NCI-H345 treated with DMSO at 0.1 percent for 48 hours (cell line): Measurements from ENCODE around the gene EVL.
"Not testable (repeated sequence)": the region's sequence is repeated elsewhere in the genome, so short reads cannot be mapped to it uniquely, and the experiment has no call there.

Experiments used
- DNase-seq: peaks from one replicate; lab custom pipeline; 2025; ENCODE audit not compliant: unreplicated experiment; lab: John Stamatoyannopoulos, UW

The EVL gene

DNA sequence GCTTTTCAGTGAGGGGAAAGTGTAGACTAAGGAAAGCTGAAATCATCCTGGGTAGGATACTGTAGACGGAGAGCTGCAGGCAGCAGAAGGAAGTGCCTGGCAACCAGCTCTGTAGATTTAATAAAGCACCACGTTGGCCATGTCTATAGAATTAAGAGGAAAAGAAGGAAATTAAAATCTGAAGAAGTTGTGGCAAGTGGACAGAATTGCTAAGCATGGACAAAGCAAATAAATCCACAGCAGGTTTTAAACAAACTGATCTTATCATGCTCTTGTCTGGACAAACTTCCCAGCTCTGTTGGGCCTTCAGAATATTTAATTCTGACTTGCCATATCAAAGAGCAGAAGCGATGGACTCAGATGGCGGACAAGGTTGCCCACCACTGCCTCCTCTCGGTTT, 27.2 kb upstream of the EVL start:
- no peak for DNase-seq

DNA sequence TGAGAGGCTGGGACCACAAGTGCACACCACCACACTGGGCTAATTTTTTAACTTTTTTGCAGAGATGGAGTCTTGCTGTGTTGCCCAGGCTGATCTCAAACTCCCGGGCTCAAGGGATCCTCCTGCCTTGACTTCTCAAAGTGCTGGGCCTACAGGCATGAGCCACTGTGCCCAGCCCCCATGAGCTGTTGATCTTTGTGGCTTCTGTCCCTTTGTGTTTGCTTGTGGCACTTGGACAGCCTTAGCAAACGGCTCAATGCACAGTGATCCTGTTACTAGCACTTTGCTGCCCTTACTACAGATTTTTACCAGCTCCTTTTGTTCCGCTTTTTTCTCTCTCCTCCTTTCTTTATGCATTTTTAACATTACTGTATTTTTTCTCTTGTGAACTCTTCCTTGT, 25.3 kb upstream of the EVL start:
- DNase-seq = no peak

DNA sequence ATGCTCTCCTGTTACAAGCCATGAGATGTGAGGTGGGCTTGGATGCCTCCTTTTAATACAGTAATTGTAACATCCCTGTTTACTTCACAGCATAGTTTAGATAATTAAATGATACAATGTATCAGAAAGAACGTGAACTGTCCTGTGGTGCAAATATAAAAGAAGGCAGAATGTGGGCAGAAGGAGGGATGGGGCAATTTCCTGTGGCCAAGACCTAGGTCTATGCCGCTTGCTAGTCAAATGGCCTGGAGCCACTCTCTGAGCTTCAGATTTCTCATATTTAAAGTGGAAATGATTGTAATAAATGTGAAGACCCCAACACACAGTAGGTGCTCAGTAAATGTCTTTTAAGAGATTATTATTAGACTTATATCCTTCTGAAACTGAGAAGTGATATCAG, 24.0 kb upstream of the EVL start:
- DNase-seq = no peak

DNA sequence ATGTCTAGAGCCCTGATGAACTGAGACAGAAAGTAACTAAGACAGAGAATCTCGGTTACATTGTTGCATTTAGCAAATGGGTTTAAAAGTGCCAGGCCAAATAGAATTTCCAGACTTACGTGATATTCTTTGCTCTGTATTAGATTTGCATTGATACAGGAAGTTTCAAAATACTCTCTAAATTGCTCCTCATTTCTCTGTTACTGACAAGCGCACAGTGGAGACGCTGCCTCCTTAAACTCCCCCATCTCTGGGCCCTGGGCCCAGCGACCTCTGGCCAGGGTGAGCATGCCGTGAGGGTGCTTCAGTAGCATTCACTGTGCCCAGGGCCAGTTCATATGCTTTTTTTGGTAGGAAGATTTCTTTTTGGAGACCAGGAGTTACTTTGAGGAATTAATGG, 22.9 kb upstream of the EVL start:
- DNase-seq = no peak

DNA sequence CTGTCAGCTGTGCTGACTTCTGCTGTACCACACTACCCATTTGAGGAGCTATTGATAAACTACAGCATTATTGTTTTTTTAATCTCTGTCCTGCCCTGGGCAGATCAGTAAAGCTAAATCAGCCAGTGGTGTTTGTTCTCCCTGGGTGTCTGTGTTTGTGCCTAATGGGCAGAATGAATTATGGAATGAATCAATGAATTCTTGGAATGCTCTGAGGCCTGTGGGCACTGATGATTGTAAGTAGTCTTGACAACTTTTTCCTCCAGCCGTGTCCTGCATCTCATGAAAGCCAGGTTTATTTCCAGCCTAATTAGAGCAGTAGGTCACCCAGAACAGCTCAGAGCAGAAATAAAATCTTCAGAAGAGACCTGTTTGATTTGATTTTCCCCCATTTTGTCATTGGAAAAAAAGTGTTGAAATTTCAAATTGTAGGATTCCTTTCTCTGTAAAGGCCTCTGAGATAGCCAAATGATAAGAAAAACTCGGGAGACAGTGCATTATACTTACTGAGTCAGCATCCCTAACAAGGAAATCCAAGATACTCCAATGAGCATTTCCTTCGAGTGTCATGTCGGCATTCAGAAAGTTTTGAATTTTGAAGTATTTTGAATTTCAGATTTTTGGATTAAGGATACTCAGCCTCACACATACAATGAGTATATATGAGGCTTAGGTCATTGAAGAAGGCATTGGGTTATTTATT, 19.4 kb upstream of the EVL start:
- DNase-seq = no peak

DNA sequence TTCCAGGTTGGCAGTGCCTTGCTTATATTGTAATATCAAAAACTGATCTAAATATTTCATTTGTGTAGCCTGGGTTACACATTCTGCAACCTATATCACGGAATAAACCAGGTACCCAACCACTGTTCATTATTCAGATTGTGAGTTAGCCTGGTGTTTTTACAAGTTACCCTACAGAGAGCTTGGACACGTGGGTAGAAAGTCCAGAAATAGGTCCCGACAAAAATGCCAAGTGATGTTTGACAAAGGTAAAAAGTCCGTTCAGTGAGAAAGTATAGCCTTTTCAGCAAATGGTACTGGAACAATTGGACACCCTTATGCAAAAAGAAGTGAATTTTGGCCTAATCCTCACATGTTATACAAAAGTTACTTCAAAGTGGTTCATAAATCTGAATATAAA, 17.6 kb upstream of the EVL start:
- no peak for DNase-seq

DNA sequence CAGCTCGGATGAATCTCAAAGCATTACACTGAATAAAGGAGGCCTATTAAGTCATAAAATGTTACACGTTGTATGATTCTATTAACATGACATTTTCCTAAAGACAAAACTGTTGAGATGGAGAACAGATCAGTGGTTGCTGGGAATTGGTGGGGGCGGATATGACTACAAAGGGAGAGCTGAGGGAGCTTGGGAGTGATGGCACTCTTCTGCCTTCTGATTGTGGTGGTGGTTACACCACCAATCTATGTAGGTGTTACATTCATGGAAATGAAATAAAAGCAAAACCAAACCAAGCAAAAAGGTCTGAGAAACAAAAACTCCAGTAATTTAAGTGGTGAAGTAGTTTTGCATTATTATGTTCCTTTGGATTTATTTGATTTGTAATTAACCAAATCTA, 16.4 kb upstream of the EVL start:
- DNase-seq = no peak

DNA sequence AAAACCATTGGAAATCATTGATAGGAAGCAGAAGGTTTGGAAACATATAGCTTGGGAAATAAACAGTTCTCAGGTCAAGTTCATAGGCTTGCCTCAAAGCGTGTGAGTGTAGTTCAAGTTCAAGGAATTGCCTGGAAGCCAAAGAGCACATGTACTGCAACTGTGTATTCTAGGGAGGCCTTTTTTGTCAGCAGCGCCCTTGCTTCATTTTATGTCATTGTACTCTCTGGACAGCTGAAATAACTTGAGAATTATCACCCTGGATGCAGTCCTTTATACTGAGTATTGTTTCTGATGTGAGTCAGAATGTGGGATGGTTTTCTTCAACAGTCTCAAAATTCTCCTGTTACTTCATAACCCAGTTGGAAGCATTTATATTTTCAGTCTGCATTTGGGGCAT, 16.0 kb upstream of the EVL start:
- no peak for DNase-seq

DNA sequence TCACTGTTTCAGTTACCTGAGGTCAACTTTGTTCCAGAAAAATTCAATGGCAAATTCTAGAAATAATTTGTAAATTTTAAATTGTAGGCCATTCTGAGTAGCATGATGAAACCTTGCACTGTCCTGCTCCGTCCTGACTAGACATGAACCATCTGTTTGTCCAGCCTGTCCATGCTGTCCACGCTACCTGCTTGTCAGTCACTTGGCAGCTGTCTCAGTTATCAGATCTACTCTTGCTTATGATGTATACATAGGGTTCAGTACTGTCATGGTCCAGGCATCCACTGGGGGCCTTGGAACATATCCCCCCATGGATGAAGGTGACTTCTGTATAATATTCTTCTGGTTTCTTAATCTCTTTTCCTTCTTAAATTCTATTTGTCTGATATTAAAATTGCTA, 14.1 kb upstream of the EVL start:
- no peak for DNase-seq

DNA sequence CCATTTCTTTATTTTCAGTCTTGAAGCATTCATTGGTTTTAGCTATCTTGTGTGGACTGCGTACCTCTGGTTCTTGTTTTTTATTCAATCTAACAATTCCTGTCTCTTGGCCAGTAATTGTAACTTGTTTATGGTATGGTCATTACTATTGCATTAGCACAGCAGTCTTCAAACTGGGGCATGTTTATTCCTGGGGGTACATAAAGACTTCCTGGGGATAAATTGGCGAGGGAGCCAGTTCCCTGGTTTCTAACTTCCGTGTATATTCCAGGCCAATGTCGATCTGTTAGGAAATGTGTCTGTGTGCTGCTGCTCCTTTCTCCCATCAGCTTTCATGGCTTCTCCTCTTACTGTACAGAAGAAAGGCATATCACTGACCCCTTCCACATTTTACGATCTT, 13.7 kb upstream of the EVL start:
- DNase-seq = no peak

DNA sequence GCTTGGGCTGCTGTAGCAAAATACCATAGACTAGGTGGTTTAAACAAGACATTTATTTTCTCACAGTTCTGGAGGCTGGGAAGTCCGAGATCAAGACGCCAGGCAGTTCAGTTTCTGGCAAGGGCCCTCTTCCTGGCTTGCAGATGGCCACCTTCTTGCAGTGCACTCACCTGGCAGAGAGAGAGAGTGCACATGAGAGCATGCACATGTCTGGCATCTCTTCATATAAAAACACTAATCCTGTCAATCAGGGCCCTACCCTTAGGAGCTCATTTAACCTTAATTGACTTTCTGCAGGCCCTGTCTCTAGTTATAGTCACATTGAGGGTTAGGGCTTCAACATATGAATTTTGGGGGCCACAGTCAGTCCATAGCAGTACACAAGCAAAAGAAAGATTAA, 12.4 kb upstream of the EVL start:
- no peak for DNase-seq

DNA sequence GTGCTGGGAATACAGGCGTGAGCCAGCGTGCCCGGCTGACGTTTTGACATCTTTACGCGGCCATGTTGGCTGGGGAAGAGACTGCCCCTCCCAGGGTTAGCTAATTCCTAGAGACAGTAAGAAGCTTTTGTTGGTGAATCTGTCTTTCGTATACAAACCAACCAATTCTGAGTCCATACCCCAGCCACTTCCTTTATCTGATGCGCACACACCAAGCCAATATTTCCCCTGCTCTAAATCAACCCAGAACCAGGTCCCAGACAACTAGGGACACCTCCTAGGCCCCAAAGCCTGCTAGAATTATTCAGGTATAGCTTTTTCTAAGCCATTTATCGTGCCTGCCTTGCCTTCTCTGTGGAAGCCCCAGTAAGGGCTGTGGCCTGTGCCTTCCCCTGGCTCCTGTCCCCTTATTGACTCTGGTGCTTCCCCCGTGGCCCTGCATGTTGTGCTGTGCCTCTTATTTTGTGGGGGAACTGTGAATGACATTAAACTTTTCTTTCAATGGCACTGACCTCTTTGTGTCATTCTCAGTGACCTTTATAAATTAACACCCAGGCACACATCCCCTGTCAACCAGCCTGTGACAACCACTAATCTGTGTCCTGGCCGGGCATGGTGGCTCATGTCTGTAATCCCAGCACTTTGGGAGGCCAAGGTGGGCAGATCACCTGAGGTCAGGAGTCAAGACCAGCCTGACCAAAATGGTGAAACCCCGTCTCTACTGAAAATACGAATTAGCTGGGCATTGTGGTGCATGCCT, 10.7 kb upstream of the EVL start:
- no peak for DNase-seq

DNA sequence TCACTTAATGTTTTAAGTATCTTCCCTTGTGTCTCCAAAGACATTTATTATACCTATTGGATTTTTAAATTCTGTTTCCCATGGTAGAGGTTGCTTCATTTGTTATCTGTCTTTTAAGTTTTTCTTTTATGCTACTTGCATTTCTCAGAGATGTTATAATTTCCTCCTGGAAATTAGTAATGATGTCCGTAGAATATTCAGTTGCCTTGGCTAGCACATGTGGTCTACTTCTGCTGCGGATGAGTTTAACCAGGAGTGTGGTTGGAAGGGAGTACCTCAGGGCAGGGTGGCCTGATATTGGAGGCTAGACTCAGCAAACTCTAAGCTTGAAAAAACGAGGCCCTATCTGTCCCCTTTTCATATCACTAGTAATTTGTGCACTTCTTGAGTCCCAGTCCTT, 8.8 kb upstream of the EVL start:
- DNase-seq = no peak

DNA sequence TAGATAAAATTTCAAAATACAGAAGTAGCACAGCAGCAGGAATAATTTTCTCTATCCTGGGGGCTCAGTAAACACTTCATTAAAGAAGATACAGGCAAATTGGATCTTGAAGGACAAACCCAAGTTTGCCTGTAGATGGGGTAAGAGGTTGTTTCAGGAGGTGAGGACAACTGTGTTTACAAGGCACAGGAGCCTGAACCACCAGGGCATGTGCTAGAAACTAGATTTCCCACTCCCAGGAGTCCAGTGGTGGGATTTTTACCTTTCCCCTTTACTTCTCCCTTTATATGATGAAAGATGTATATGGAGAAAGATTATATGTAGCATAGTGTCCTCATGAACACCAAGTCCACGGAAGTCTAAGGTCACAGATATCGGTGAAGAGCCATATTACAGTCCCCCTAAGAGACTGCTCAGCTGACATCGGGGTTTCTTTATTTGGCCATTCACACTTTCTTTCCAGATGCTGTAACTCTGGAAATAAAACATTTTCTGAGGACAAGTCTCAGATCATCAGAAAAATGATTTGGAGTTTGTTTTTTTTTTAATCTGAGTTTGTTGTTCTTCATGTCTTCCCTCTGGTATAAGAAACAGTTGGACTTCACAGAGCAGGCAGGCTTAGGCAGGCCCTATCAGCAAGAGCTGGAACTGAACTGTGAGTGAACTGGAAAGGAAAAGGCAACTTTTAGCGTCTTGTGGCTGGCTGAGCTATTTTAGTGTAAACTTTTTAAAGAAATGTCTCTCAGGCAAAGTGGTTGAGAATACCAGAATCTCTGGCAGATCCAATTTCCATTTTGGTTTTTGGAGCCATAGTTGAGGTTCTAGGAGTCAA, 8.0 kb upstream of the EVL start:
- DNase-seq = no peak

DNA sequence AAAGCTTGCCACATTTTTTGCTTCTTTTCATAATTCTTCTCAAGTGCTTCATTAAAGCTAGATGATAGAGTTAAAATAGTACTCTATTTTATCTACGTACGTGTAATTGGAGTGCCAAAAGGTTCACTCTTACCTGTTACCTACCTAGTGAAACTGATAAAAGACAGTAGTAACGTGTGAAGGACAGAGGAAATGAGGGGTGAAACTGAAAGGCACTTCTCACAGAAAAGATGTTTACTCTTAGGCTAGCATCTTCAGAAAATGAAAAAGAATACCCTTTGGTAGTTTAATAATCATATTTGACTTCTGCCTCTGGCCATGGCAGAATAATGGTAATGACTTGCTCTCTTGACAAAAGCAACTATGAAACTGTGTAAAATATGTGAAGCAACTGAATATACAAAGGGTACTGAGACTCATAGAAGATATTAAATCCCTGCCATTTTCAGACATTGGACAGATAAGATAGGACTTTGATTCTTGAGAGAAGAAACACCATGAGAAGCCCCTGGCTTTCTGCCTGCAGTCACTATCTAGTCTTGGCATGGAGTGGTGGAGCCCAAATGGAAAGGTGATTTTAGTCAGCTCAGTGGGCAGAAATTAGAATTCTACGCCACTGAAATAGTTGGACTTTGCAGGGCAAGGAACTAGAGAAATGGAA, 6.3 kb upstream of the EVL start:
- DNase-seq = no peak

DNA sequence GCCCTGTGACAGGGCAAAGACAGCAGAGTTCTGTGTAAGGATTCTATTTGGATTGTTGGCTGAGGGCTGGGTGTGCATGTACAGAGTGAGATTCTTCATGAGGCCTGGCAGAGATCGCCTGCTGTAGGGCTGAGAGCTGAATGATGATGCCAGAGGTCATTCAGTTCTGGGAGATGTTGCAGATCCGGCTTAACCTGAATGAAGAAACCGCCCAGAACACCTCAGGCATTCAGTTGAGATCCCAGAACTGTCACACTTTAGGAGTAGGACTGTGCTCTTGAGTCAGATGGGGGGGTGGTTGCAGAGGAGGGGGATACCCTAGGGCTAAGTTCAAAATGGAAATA, 5.8 kb upstream of the EVL start:
- DNase-seq = no peak

DNA sequence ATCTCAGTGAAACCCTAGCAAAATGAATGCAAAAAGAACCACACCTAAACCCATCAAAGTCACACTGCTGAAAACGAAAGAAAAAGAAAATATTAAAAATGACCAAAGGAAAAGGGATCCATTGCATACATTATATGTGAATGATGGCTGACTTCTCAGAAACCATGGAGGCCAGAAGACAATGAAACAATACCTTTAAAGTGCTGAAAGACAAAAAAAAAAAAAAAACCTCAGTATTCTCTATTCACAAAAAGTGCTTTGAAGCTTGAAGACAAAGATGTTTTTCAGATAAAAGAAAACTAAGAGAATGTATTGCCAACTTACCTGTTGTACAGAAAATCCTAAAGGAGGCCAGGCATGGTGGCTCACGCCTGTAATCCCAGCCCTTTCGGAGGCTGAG, 4.5 kb upstream of the EVL start:
- DNase-seq = no peak

DNA sequence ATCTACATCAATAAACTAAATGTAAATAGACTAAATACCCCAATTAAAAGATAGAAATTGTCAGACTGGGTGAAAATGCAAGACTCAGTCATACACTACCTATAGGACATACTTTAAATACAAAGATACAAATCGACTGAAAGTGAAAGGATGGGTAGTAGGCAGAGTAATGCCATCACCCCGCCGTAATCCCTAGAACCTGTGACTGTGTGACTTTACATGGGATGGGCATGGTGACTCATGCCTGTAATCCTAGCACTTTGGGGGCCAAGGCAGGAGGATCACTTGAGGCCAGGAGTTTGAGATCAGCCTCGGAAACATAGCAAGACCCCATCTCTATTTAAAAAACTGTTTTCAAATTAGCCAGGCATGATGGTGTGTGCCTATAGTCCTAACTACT, 2.6 kb upstream of the EVL start:
- no peak for DNase-seq

DNA sequence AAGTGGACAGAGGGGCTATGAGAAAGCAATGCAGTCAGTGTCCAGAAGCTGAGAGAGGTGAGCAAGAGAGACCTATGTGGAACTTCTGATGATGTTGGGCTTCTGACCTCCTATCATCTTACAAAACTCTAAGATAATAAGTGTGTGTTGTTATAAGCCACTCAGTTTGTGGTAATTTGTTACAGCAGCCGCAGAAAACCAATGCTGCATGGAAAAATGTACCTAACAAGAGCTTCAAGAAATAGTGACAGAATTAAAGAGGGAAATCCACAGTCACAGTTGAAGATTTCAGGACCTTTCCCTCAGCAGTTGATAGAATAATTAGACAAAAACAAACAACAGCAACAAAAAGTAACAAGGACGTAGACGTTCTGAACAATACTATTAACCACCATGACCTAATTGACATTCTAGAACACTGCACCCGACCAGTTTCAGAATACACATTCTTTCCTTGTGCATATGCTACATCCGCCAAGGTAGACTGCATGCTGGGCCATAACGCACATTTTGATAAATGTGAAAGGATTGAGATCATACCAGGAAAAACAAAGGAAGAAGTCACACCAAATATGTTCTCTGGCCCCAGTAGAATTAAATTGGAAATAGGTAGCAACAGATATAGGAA, 1.8 kb upstream of the EVL start:
- DNase-seq = no peak

DNA sequence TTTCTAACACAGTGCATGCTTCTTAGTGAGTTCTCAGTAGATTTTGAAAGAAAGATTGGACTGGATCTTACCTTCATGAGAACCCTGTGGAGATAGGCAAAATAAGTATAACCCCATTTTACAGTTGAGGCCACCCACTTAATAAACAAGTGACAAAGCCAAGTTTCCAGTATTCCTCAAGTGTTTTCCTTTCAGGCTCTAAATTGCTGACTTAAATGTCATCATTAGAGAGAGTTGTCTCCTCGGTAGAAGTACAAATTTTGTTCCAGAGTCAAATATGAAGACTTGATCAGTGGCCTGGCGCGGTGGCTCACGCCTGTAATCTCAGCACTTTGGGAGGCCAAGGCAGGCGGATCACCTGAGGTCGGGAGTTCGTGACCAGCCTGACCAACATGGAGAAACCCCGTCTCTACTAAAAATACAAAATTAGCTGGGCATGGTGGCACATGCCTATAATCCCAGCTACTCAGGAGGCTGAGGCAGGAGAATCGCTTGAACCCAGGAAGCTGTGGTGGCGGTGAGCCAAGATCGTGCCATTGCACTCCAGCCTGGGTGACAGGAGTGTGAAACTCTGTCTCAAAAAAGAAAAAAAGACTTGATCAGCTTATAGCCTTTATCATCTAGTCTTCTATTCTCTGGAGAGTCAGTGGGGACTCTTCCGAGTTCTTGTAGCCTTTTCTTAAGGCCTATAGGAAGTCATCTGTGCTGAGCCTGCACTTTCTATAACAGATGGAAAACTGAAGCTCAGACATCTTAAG, 708 bp upstream of the EVL start:
- not testable (repeated sequence) for DNase-seq
